BE2C (cell line): ENCODE results near the gene SCUBE3.

Experiments used
- DNase-seq: peaks from one replicate; pipeline ENCODE4 v3.0.0-alpha.2; 2020
- H3K27me3 ChIP-seq: fragments of 250-450 bp; sonication (Bioruptor Pico); 2 replicates; pipeline ENCODE4 v1.5.1; 2020; ENCODE audit warnings: mild to moderate bottlenecking
- H3K36me3 ChIP-seq: fragments of 250-450 bp; sonication (Bioruptor Pico); 2 replicates; pipeline ENCODE4 v1.5.1; 2020; ENCODE audit warnings: mild to moderate bottlenecking
- H3K4me1 ChIP-seq: fragments of 250-450 bp; sonication (Bioruptor Pico); 2 replicates; pipeline ENCODE4 v1.5.1; 2020
- H3K4me3 ChIP-seq: 2 replicates; pipeline ENCODE4 v1.5.1; 2011; ENCODE audit warnings: low read depth, low read length
- H3K9me3 ChIP-seq: fragments of 250-450 bp; sonication (Bioruptor Pico); 2 replicates; pipeline ENCODE4 v1.5.1; 2020
- TF ChIP-seq, protein P1 (sequence below): IDR thresholded peaks from 2 replicates; pipeline ENCODE4 v1.5.1; 2012; ENCODE audit warnings: mild to moderate bottlenecking, low read depth, low read length

SCUBE3 gene

DNA sequence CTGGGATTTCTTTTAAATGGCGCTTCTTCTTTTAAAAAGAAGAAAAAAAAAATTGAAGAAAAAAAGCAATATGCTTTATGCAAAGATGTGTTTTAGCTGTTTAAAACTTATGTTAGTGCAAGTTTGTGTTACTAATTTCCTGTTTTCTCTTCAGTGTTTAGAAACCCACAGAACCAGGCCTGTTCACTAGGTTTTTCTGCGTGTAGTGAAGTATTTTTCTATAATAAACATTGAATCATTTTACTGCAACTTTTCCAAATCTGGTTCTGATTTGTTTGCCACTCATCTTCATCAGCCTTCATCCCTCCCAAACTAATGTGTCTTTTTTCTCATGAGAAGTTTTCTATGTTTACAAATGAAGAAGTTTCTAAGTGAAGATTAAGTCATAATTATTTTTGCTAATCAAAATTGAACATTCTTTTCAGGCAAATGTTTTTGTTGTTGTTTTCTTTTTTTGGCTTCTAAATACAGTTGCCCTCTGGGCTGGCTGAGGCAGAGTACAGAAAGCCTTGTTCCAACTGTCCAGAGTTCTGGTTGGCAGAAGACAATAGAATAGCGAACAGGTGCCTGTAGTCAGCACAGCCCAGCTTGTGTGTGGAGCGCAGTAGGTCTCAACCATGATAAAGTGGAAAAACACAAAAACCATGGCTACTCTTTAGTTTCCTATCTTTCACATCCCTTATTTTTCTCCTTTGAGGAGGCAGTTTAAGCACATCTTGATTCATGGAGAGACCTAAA, 60.2 kb downstream of the SCUBE3 start:
- Histone ChIP-seq H3K9me3 (no peaks in the 10 kb centered on the region), H3K4me1 (no peaks in the 10 kb centered on the region), H3K27me3 (no peaks in the 10 kb centered on the region), H3K4me3 (no peak overlapping the region), H3K36me3 (no peaks in the 10 kb centered on the region)
- no peak for DNase-seq
- TF ChIP-seq, protein P1, sequence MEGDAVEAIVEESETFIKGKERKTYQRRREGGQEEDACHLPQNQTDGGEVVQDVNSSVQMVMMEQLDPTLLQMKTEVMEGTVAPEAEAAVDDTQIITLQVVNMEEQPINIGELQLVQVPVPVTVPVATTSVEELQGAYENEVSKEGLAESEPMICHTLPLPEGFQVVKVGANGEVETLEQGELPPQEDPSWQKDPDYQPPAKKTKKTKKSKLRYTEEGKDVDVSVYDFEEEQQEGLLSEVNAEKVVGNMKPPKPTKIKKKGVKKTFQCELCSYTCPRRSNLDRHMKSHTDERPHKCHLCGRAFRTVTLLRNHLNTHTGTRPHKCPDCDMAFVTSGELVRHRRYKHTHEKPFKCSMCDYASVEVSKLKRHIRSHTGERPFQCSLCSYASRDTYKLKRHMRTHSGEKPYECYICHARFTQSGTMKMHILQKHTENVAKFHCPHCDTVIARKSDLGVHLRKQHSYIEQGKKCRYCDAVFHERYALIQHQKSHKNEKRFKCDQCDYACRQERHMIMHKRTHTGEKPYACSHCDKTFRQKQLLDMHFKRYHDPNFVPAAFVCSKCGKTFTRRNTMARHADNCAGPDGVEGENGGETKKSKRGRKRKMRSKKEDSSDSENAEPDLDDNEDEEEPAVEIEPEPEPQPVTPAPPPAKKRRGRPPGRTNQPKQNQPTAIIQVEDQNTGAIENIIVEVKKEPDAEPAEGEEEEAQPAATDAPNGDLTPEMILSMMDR, result no peak

DNA sequence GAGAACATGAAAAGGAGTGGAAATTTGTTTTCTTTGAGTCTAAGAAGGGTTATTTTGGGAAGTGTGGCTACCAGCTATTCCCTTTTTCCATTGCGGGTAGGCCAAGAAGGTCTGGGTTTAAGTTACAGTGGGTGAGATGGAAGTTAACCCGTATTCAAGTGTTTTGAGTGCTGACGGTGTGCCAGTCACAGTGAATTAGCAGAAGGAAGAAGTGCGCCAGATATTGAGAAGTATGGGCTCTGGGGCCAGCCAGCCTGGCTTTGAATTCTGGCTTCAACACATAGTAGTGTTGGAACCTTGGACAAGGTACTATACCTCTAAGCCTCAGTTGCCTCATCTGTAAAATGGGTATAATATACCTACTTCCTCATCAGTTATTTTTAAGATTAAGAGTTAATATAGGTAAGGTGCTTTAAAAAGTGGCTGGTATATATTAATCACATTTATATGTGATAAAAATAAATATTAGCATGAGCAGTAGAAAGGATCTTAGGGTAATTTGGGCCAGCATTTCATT, 62.0 kb downstream of the SCUBE3 start:
- Histone ChIP-seq H3K36me3 (no peaks in the 10 kb centered on the region), H3K9me3 (no peaks in the 10 kb centered on the region), H3K4me1 (no peaks in the 10 kb centered on the region), H3K4me3 (no peak overlapping the region), H3K27me3 (no peaks in the 10 kb centered on the region)
- no peak for DNase-seq
- TF ChIP-seq, protein P1, result no peak

DNA sequence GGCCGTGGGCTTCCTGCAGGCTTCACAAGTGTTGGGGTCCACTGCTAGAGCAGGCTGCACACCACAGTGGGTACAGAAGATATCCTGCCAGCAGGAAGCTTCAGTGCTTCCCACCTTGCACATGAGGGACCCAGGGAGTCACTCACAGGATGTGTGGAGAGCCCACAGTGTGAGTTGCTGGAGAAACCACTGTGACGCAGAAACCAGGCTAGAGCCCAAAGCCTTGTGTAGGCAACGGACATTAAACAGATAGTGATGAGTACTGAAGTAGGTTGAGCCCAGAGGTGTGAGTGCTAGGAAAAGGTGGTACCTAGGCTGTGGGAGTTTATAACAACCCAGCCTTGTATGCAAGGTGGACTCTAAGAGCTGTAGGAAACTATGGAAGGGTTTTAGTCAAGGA, 65.0 kb downstream of the SCUBE3 start:
- Histone ChIP-seq H3K9me3 (no peaks in the 10 kb centered on the region), H3K4me1 (no peaks in the 10 kb centered on the region), H3K36me3 (no peaks in the 10 kb centered on the region), H3K4me3 (no peak overlapping the region), H3K27me3 (no peaks in the 10 kb centered on the region)
- TF ChIP-seq, protein P1, result no peak
- no peak for DNase-seq

DNA sequence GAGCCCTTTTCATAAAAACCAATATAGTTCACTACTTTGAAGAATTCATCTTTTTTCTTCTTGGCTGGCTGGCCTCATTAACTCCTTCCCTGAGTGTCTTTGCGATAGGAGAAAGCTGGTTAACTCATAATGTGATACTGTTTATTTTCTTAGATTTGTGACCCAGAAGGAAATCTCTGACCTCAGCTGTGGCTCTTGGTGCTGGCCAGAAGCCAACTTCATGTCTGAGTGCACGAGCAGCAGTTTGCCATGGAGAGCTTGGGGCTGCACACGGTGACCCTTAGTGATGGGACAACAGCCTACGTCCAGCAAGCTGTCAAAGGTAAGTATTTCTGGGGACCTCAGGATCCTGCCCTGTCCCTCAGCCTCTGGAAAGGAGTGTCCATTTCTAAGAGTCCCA, 67.1 kb downstream of the SCUBE3 start:
- Histone ChIP-seq H3K4me1 (no peaks in the 10 kb centered on the region; the same call in 1 of the 2 replicates), H3K36me3 (peaks cover under 1% of the 10 kb centered on the region; the same call in 1 of the 2 replicates), H3K27me3 (no peaks in the 10 kb centered on the region), H3K4me3 (no peak overlapping the region), H3K9me3 (no peaks in the 10 kb centered on the region)
- DNase-seq, result no peak
- TF ChIP-seq, protein P1, result no peak

DNA sequence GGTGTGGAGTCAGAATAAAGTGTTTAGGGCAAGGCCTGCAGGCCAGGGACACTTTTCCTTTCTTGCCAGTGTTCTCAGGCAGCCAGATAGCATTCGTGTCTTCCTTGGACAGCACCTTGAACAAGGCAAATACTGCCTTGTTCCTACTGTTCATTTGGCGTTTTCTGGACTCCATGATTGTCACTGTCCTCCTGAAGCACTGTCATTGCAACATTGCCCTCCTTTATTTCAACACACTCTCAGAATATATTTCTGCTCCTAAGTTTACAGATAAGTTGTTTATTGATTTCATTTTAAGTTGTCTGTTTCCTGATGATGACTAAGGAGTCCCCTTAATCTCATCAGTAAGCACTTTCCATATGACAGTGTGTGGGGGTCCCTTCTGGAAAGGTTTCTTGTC, 68.7 kb downstream of the SCUBE3 start:
- Histone ChIP-seq H3K36me3 (peaks cover 13% of the 10 kb centered on the region; the same call in 1 of the 2 replicates), H3K4me3 (no peak overlapping the region), H3K9me3 (no peaks in the 10 kb centered on the region), H3K27me3 (no peaks in the 10 kb centered on the region), H3K4me1 (no peaks in the 10 kb centered on the region; the same call in 1 of the 2 replicates)
- TF ChIP-seq, protein P1, result no peak
- no peak for DNase-seq

DNA sequence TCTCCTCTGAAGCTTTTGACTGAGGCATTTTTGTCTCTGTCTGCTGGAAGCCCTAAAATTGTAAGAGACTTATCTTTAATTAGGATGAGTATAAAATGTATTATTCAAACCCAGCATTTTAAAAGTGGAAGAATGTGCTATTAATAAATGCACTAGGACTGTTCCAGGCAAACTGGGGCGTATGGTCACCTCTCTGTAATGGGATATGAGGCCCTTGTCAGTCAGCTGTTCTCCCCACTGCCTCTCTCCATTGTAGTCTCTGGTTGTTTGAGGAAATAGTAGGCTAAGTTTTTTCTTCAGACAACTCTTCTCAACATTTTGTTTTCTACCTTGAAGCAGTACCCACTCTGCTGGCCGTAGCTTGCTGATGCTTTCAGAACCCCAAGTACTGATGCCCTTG, 69.6 kb downstream of the SCUBE3 start:
- H3K4me1 ChIP-seq, result no peaks in the 10 kb centered on the region; the same call in 1 of the 2 replicates
- H3K9me3 ChIP-seq, result no peaks in the 10 kb centered on the region
- H3K4me3 ChIP-seq, result no peak overlapping the region
- DNase-seq, result no peak
- TF ChIP-seq, protein P1, result no peak
- peaks cover 13% of the 10 kb centered on the region for H3K36me3 ChIP-seq
- no peaks in the 10 kb centered on the region for H3K27me3 ChIP-seq
